Astrocyte of the spinal cord (primary cell): ENCODE data around the gene PCDHB4.
"Not testable (repeated sequence)": the region's sequence is repeated elsewhere in the genome, so short reads cannot be mapped to it uniquely, and the experiment has no call there.

ENCODE experiments used
- DNase-seq: peaks from one replicate; pipeline ENCODE4 v3.0.0; 2011; ENCODE audit warnings: low read depth, low spot score
- H3K4me3 ChIP-seq: 2 replicates; pipeline ENCODE4 v1.5.1; 2011; ENCODE audit warnings: low read depth, mild to moderate bottlenecking, low read length, moderate library complexity
- CTCF ChIP-seq: IDR thresholded peaks from 2 replicates; pipeline ENCODE4 v1.5.1; 2012; ENCODE audit warnings: low read depth, mild to moderate bottlenecking, low read length, inconsistent platforms
- in situ Hi-C: cut with HindIII; loops from 2 replicates; pipeline ENCODE4 v1.10.0; 2017; ENCODE audit warnings: low sequenced_read_pairs

PCDHB4 gene

GRCh38 chr5:141121563-141121962 lies at the start of gene PCDHB4:
PCDHB4 (plus strand) TSS chr5:141121818; CDS start chr5:141121999, 181 bp downstream.
- DNase-seq, result no peak
- no peak within 1 kb of the TSS for H3K4me3 ChIP-seq
- in situ Hi-C loops, result no loop called here
- TF ChIP-seq CTCF, result no peak

GRCh38 chr5:141077826-141078225 lies 43.8 kb upstream of the PCDHB4 start:
- no peak for TF ChIP-seq CTCF
- no peak overlapping the region for H3K4me3 ChIP-seq
- in situ Hi-C loops, result no loop called here
- no peak for DNase-seq

GRCh38 chr5:141082228-141082627 lies 39.4 kb upstream of the PCDHB4 start:
- TF ChIP-seq CTCF, result no peak
- no peak for DNase-seq

GRCh38 chr5:141084487-141084989 lies 37.1 kb upstream of the PCDHB4 start:
- DNase-seq, result peak; percentile 2
- no peak overlapping the region for H3K4me3 ChIP-seq
- in situ Hi-C loops, result no loop called here
- no peak for TF ChIP-seq CTCF

More at GRCh38 chr5:141082228-141082627, 39.4 kb upstream of the PCDHB4 start:
- in situ Hi-C loops, result no loop called here
- no peak overlapping the region for H3K4me3 ChIP-seq

- peak within 1 kb of the TSS; percentile 12 for H3K4me3 ChIP-seq
- no peak for TF ChIP-seq CTCF
Measured at GRCh38 chr5:141094481-141095262, 26.9 kb upstream of the PCDHB4 start, which contains the start of gene PCDHB2. PCDHB2 (plus strand) TSS chr5:141094615; CDS start chr5:141094791, 176 bp downstream.

GRCh38 chr5:141095263-141095641 lies 26.4 kb upstream of the PCDHB4 start:
- in situ Hi-C loops, result no loop called here
- no peak overlapping the region for H3K4me3 ChIP-seq
- no peak for DNase-seq
- no peak for TF ChIP-seq CTCF

More at GRCh38 chr5:141094481-141095262, 26.9 kb upstream of the PCDHB4 start, which contains the start of gene PCDHB2:
- in situ Hi-C loops, result no loop called here
- peak; percentile 1 for DNase-seq

GRCh38 chr5:141096181-141096580 lies 25.4 kb upstream of the PCDHB4 start:
- DNase-seq, H3K4me3 ChIP-seq, in situ Hi-C loops: not testable (repeated sequence)

- in situ Hi-C loops, H3K4me3 ChIP-seq, DNase-seq: not testable (repeated sequence)
Measured at GRCh38 chr5:141096586-141096985, 25.0 kb upstream of the PCDHB4 start.
